Colonic mucosa (tissue), 4 donors: ENCODE results near the gene MASP2. TPM values are rescaled to one million over a fixed set of nuclear protein-coding genes. Genes with fewer than 3 reads are reported as not detected.

Experiments
- DNase-seq: peaks from one replicate; pipeline ENCODE4 v3.0.0-alpha.2; 2020
- H3K27ac ChIP-seq: fragments of 200-600 bp; one replicate; pipeline ENCODE4 v1.8.0; 2021
- H3K27me3 ChIP-seq: fragments of 200-600 bp; one replicate; pipeline ENCODE4 v1.8.0; 2021
- H3K36me3 ChIP-seq: fragments of 200-600 bp; one replicate; pipeline ENCODE4 v1.8.0; 2021
- H3K4me1 ChIP-seq: fragments of 200-600 bp; one replicate; pipeline ENCODE4 v1.8.0; 2021; ENCODE audit warnings: mild to moderate bottlenecking
- H3K4me3 ChIP-seq: fragments of 200-600 bp; one replicate; pipeline ENCODE4 v1.8.0; 2021
- H3K9ac ChIP-seq, 2 donors: one replicate each; pipeline ENCODE4 v1.7.0; 2013; ENCODE audit warnings: control low read depth in 2 of 2, low read depth in 2 of 2, low read length in 2 of 2
- H3K9me3 ChIP-seq: fragments of 200-600 bp; one replicate; pipeline ENCODE4 v1.8.0; 2021
- CTCF ChIP-seq: fragments of 200-600 bp; IDR thresholded peaks from one replicate; pipeline ENCODE4 v1.8.0; 2022; ENCODE audit warnings: antibody characterized with exemption, mild to moderate bottlenecking
- intact Hi-C: fragments of 100-400 bp; cut with DNase I; formaldehyde crosslinking; loops from one replicate; pipeline ENCODE4 v1.14.1; 2022
- total RNA-seq, 2 donors: library from RNA; stranded (reverse); fragmentation: NEBNext Ultra II Directional in 1 of 2; extraction: Animal tissue kit (Norgen Biotek cat#: 25700) in 1 of 2; gene quantifications; one replicate each; pipeline ENCODE4 v1.2.1, GENCODE V29; 2021
- donor health status: healthy.
- donor health status: DM: no; HTN: no; CAD: no.
- donor health status: DM: no; HTN: no; CAD: no.

The MASP2 gene
- total RNA-seq, 2 donors from 2014 or later = 0.32 TPM; not detected in 1

- Histone ChIP-seq H3K4me3 (no peak overlapping the region), H3K27me3 (no peaks in the 10 kb centered on the region), H3K36me3 (peaks cover 13% of the 10 kb centered on the region), H3K4me1 (no peaks in the 10 kb centered on the region), H3K9ac (no peak overlapping the region), H3K9me3 (no peaks in the 10 kb centered on the region), H3K27ac (no peak overlapping the region)
- TF ChIP-seq CTCF = no peak
- intact Hi-C loops = no loop called here
- DNase-seq = peak; percentile 40
Measured at GRCh38 chr1:11071463-11072215, 24.6 kb upstream of the MASP2 start.

GRCh38 chr1:11070876-11071275 is 23.8 kb upstream of the MASP2 start:
- Histone ChIP-seq H3K9me3 (no peaks in the 10 kb centered on the region), H3K9ac (no peak overlapping the region), H3K27me3 (no peaks in the 10 kb centered on the region), H3K36me3 (peaks cover 13% of the 10 kb centered on the region), H3K4me1 (no peaks in the 10 kb centered on the region), H3K4me3 (no peak overlapping the region), H3K27ac (no peak overlapping the region)
- no peak for TF ChIP-seq CTCF
- DNase-seq = no peak
- intact Hi-C loops = no loop called here

GRCh38 chr1:11068600-11069473 is 21.8 kb upstream of the MASP2 start:
- H3K27ac ChIP-seq = no peak overlapping the region
- H3K36me3 ChIP-seq = peaks cover 9% of the 10 kb centered on the region
- no peak for DNase-seq
- no peak overlapping the region for H3K4me3 ChIP-seq
- intact Hi-C loops = no loop called here
- no peak overlapping the region for H3K9ac ChIP-seq
- no peaks in the 10 kb centered on the region for H3K9me3 ChIP-seq
- TF ChIP-seq CTCF = no peak
- H3K27me3 ChIP-seq = no peaks in the 10 kb centered on the region
- no peaks in the 10 kb centered on the region for H3K4me1 ChIP-seq

- no peak overlapping the region for H3K9ac ChIP-seq
- intact Hi-C loops = no loop called here
- H3K4me3 ChIP-seq = no peak overlapping the region
- no peak overlapping the region for H3K27ac ChIP-seq
- DNase-seq = no peak
- H3K9me3 ChIP-seq = no peaks in the 10 kb centered on the region
- H3K27me3 ChIP-seq = no peaks in the 10 kb centered on the region
- H3K36me3 ChIP-seq = peaks cover 8% of the 10 kb centered on the region
- no peaks in the 10 kb centered on the region for H3K4me1 ChIP-seq
- TF ChIP-seq CTCF = no peak
Measured at GRCh38 chr1:11067716-11068599, 20.9 kb upstream of the MASP2 start.

GRCh38 chr1:11065796-11066195 is 18.8 kb upstream of the MASP2 start:
- no peak for TF ChIP-seq CTCF
- intact Hi-C loops = no loop called here
- H3K36me3 ChIP-seq = peaks cover 8% of the 10 kb centered on the region

More at GRCh38 chr1:11065796-11066195, 18.8 kb upstream of the MASP2 start:
- H3K4me3 ChIP-seq = no peak overlapping the region
- no peak for DNase-seq
- H3K27me3 ChIP-seq = no peaks in the 10 kb centered on the region
- no peaks in the 10 kb centered on the region for H3K9me3 ChIP-seq
- no peak overlapping the region for H3K27ac ChIP-seq
- no peak overlapping the region for H3K9ac ChIP-seq
- H3K4me1 ChIP-seq = no peaks in the 10 kb centered on the region
